ENCODE data around the gene RPF1. TPM values are rescaled to one million over a fixed set of nuclear protein-coding genes. Genes with fewer than 3 reads are reported as not detected.
"Not testable (repeated sequence)": the region's sequence is repeated elsewhere in the genome, so short reads cannot be mapped to it uniquely, and the experiment has no call there.

RPF1 gene
- polyA plus RNA-seq, 1 donor = 34.0 TPM

GRCh38 chr1:84493747-84494146 lies 14.7 kb downstream of the RPF1 start:
- DNase-seq = no peak

GRCh38 chr1:84496498-84496897 lies 17.4 kb downstream of the RPF1 start:
- DNase-seq = no peak

- no peak for DNase-seq
Observed at GRCh38 chr1:84497631-84498275, 18.7 kb downstream of the RPF1 start.

GRCh38 chr1:84502927-84503326 lies 23.9 kb downstream of the RPF1 start:
- DNase-seq = no peak

- peak; percentile 19 for DNase-seq
Observed at GRCh38 chr1:84504580-84505492, 25.8 kb downstream of the RPF1 start.

GRCh38 chr1:84505493-84506001 lies 26.5 kb downstream of the RPF1 start:
- peak; percentile 79 for DNase-seq

- DNase-seq = peak; percentile 99
Observed at GRCh38 chr1:84506002-84506728, 27.1 kb downstream of the RPF1 start, which contains the start of the genes GNG5 and SPATA1. Gene GNG5 (minus strand): TSS chr1:84506581. CDS start chr1:84506091, 490 bp downstream. Gene SPATA1 (plus strand): TSS chr1:84506386. CDS start chr1:84516360, 9,974 bp downstream.

GRCh38 chr1:84506729-84507453 lies 27.8 kb downstream of the RPF1 start:
- no peak for DNase-seq

- DNase-seq = not testable (repeated sequence)
Observed at GRCh38 chr1:84507887-84508286, 28.8 kb downstream of the RPF1 start.

- no peak for DNase-seq
Observed at GRCh38 chr1:84508510-84508909, 29.4 kb downstream of the RPF1 start.

GRCh38 chr1:84509029-84509428 lies 30.0 kb downstream of the RPF1 start:
- DNase-seq = no peak

- DNase-seq = no peak
Observed at GRCh38 chr1:84510165-84510564, 31.1 kb downstream of the RPF1 start.

GRCh38 chr1:84510668-84511067 lies 31.6 kb downstream of the RPF1 start:
- DNase-seq = no peak

- no peak for DNase-seq
Observed at GRCh38 chr1:84524590-84524989, 45.5 kb downstream of the RPF1 start.

- DNase-seq = no peak
Observed at GRCh38 chr1:84525779-84526178, 46.7 kb downstream of the RPF1 start.

- DNase-seq = no peak
Observed at GRCh38 chr1:84538599-84538998, 59.5 kb downstream of the RPF1 start.

- DNase-seq = no peak
Observed at GRCh38 chr1:84539972-84540371, 60.9 kb downstream of the RPF1 start.

GRCh38 chr1:84540759-84541158 lies 61.7 kb downstream of the RPF1 start:
- DNase-seq = no peak

- no peak for DNase-seq
Observed at GRCh38 chr1:84541679-84542078, 62.6 kb downstream of the RPF1 start.

Data from hindlimb muscle (tissue), 1 donor.